ENCODE results near the gene VAC14. TPM values are rescaled to one million over a fixed set of nuclear protein-coding genes. Genes with fewer than 3 reads are reported as not detected.
A peak's percentile ranks its signal among the peaks of the same experiment; 100 is the strongest.

The VAC14 gene
- total RNA-seq, 1 donor from 2014 or later: 21.0 TPM

- Histone ChIP-seq H3K27ac (replicated peaks) (no peak overlapping the region), H3K9me3 (replicated peaks) (no peaks in the 10 kb centered on the region), H3K27me3 (ENCODE audit: low read depth) (no peaks in the 10 kb centered on the region), H3K4me3 (no peak overlapping the region), H3K4me1 (peaks cover 49% of the 10 kb centered on the region), H3K36me3 (no peaks in the 10 kb centered on the region)
- intact Hi-C loops (cut with micrococcal nuclease): no loop called here
- no peak for DNase-seq
- TF ChIP-seq CTCF (IDR thresholded peaks at IDR 0.05; ENCODE audit: borderline replicate concordance): no peak
These were observed 91.5 kb downstream of the VAC14 start for GRCh38 chr16:70709457-70709856.

- DNase-seq: no peak
- Histone ChIP-seq H3K4me1 (peaks cover 53% of the 10 kb centered on the region), H3K27me3 (ENCODE audit: low read depth) (no peaks in the 10 kb centered on the region), H3K36me3 (no peaks in the 10 kb centered on the region), H3K4me3 (no peak overlapping the region), H3K27ac (replicated peaks) (no peak overlapping the region), H3K9me3 (replicated peaks) (no peaks in the 10 kb centered on the region)
- intact Hi-C loops (cut with micrococcal nuclease): no loop called here
- TF ChIP-seq CTCF (IDR thresholded peaks at IDR 0.05; ENCODE audit: borderline replicate concordance): no peak
These were observed 92.4 kb downstream of the VAC14 start for GRCh38 chr16:70708366-70709246.

GRCh38 chr16:70706948-70707465, 94.0 kb downstream of the VAC14 start:
- no peaks in the 10 kb centered on the region for H3K36me3 ChIP-seq
- H3K27me3 ChIP-seq (ENCODE audit: low read depth): no peaks in the 10 kb centered on the region
- H3K27ac ChIP-seq (replicated peaks): peak overlapping the region; percentile 40
- no peak for TF ChIP-seq CTCF (IDR thresholded peaks at IDR 0.05; ENCODE audit: borderline replicate concordance)
- H3K4me3 ChIP-seq: no peak overlapping the region
- H3K4me1 ChIP-seq: peaks cover 69% of the 10 kb centered on the region
- no peaks in the 10 kb centered on the region for H3K9me3 ChIP-seq (replicated peaks)
- intact Hi-C loops (cut with micrococcal nuclease): no loop called here
- DNase-seq: no peak

GRCh38 chr16:70705056-70705455, 95.9 kb downstream of the VAC14 start:
- TF ChIP-seq CTCF (IDR thresholded peaks at IDR 0.05; ENCODE audit: borderline replicate concordance): no peak
- Histone ChIP-seq H3K9me3 (replicated peaks) (no peaks in the 10 kb centered on the region), H3K4me1 (peaks cover 83% of the 10 kb centered on the region), H3K36me3 (no peaks in the 10 kb centered on the region), H3K4me3 (no peak overlapping the region), H3K27me3 (ENCODE audit: low read depth) (no peaks in the 10 kb centered on the region), H3K27ac (replicated peaks) (peak overlapping the region; percentile 82)
- intact Hi-C loops (cut with micrococcal nuclease): no loop called here
- no peak for DNase-seq

GRCh38 chr16:70704586-70704985, 96.4 kb downstream of the VAC14 start:
- Histone ChIP-seq H3K36me3 (no peaks in the 10 kb centered on the region), H3K4me3 (no peak overlapping the region), H3K27ac (replicated peaks) (peak overlapping the region; percentile 82), H3K27me3 (ENCODE audit: low read depth) (no peaks in the 10 kb centered on the region), H3K9me3 (replicated peaks) (no peaks in the 10 kb centered on the region), H3K4me1 (peaks cover 83% of the 10 kb centered on the region)
- no peak for TF ChIP-seq CTCF (IDR thresholded peaks at IDR 0.05; ENCODE audit: borderline replicate concordance)
- intact Hi-C loops (cut with micrococcal nuclease): no loop called here
- no peak for DNase-seq
